NT2/D1 (cell line): ENCODE data around the gene DGKE.

ENCODE experiments used
- DNase-seq: peaks from one replicate; pipeline ENCODE4 v3.0.0-alpha.2; 2011; ENCODE audit warnings: low read depth, low spot score
- H3K27me3 ChIP-seq: 2 replicates; pipeline ENCODE4 v1.6.0; 2011; ENCODE audit warnings: mild to moderate bottlenecking; ENCODE audit not compliant: insufficient read length, insufficient read depth
- H3K36me3 ChIP-seq: 2 replicates; pipeline ENCODE4 v1.6.1; 2011; ENCODE audit warnings: mild to moderate bottlenecking, low read length, mixed read lengths; ENCODE audit not compliant: insufficient read depth, insufficient read length
- H3K4me1 ChIP-seq: 2 replicates; pipeline ENCODE4 v1.5.1; 2011; ENCODE audit not compliant: insufficient read depth, insufficient read length
- H3K4me3 ChIP-seq: 2 replicates; pipeline ENCODE4 v1.5.1; 2011; ENCODE audit warnings: low read depth; ENCODE audit not compliant: insufficient read length
- H3K9ac ChIP-seq: 2 replicates; pipeline ENCODE4 v1.6.0; 2011; ENCODE audit warnings: low read depth; ENCODE audit not compliant: insufficient read length
- H3K9me3 ChIP-seq: 2 replicates; pipeline ENCODE4 v1.5.1; 2011; ENCODE audit warnings: mild to moderate bottlenecking, low read length; ENCODE audit not compliant: insufficient read depth
- SUZ12 ChIP-seq: IDR thresholded peaks from 2 replicates; pipeline ENCODE4 v1.6.1; 2011; ENCODE audit not compliant: insufficient read length, insufficient read depth; ENCODE audit errors: extremely low read depth
- YY1 ChIP-seq: IDR thresholded peaks from 2 replicates; pipeline ENCODE4 v1.6.1; 2011; ENCODE audit not compliant: insufficient read length, insufficient read depth
- ZNF274 ChIP-seq: IDR thresholded peaks from 2 replicates; pipeline ENCODE4 v1.6.1; 2011; ENCODE audit warnings: mild to moderate bottlenecking, low read depth, low read length

DGKE gene

DNA sequence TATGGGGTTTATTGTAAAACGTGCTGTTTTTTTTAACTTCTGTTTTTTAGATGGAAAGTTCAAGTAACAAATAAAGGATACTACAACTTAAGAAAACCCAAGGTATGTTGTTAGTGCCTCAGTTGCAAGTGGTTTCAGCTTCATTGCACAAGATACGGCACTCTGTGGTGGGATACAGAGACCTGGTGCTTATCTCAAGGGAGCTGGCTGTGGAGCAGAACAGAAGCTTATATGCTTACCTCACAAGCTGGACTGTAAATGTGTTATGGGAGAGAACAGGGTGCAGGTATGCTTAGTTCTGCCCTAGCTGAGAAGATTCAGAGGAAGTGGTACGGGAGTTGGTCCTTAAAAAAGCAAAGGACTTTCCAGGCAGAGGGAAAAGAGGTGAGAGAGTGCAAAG is 15.2 kb downstream of the DGKE start:
- Histone ChIP-seq H3K9me3 (no peaks in the 10 kb centered on the region), H3K27me3 (no peaks in the 10 kb centered on the region), H3K36me3 (peaks cover 38% of the 10 kb centered on the region), H3K4me3 (no peak overlapping the region), H3K4me1 (no peaks in the 10 kb centered on the region), H3K9ac (no peak overlapping the region)
- TF ChIP-seq YY1 (no peak), SUZ12 (no peak), ZNF274 (no peak)
- DNase-seq, result no peak

DNA sequence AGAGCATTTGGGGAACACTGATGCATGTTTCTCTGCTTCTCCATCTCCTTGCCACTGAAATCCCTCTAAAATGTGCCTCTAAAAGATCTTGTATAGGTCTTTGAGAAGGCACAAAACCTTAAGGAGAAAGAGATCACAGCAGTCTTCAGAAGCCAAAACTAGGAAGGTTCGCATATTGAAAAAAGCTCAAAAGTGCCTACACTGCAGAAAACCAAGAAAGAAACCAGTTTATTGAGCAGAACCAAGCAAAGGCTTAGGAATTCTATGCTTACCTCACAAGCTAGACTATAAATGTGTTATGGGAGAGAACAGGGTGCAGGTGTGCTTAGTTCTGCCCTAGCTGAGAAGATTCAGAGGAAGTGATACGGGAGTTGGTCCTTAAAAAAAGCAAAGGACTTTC is 16.6 kb downstream of the DGKE start:
- TF ChIP-seq ZNF274, result no peak
- TF ChIP-seq YY1, result no peak
- TF ChIP-seq SUZ12, result no peak
- peaks cover 38% of the 10 kb centered on the region for H3K36me3 ChIP-seq
- H3K27me3 ChIP-seq, result no peaks in the 10 kb centered on the region
- H3K4me3 ChIP-seq, result no peak overlapping the region
- no peak overlapping the region for H3K9ac ChIP-seq
- no peaks in the 10 kb centered on the region for H3K9me3 ChIP-seq
- no peak for DNase-seq
- no peaks in the 10 kb centered on the region for H3K4me1 ChIP-seq

DNA sequence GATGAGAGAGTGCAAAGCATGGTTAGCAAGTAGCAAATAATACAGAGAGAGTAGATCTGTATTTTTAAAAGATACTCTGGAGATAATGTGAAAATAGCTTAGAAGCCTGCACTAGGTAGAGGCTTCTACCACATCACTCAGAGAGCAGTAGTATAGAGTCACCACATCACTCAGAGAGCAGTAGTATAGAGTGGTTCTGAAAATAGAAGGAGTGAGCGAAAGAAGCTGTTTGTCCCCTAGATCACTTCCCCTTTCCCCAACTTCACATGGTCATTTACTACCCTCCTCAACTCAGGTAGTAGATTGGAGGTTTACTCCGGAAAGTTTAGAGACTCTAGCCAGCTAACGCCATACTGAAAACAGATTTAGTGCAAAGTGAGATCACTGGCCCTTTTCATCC is 17.1 kb downstream of the DGKE start:
- no peak overlapping the region for H3K4me3 ChIP-seq
- H3K4me1 ChIP-seq, result no peaks in the 10 kb centered on the region
- H3K36me3 ChIP-seq, result peaks cover 37% of the 10 kb centered on the region
- no peak overlapping the region for H3K9ac ChIP-seq
- no peaks in the 10 kb centered on the region for H3K27me3 ChIP-seq
- no peak for DNase-seq
- no peaks in the 10 kb centered on the region for H3K9me3 ChIP-seq
- TF ChIP-seq SUZ12 (no peak), YY1 (no peak), ZNF274 (no peak)

DNA sequence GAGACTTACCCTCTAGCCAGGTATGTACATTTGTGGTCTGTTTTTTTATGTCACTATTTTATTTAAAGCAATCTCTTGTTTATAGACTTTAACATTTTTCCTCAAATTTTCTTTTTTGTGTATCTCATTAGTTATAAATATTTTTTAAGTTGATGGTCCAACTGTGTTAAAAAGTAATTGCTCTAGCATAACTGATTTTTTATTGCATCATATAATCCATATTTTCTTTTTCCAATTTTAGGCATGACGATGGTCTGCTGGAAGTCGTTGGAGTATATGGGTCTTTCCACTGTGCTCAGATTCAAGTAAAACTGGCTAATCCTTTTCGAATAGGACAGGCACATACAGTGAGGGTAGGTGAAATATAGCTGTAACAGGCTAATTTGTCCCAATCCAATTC is 27.9 kb downstream of the DGKE start:
- Histone ChIP-seq H3K9ac (no peak overlapping the region), H3K4me3 (no peak overlapping the region), H3K27me3 (no peaks in the 10 kb centered on the region), H3K4me1 (no peaks in the 10 kb centered on the region), H3K36me3 (peaks cover 40% of the 10 kb centered on the region), H3K9me3 (no peaks in the 10 kb centered on the region)
- DNase-seq, result no peak
- TF ChIP-seq SUZ12 (no peak), YY1 (no peak), ZNF274 (no peak)

DNA sequence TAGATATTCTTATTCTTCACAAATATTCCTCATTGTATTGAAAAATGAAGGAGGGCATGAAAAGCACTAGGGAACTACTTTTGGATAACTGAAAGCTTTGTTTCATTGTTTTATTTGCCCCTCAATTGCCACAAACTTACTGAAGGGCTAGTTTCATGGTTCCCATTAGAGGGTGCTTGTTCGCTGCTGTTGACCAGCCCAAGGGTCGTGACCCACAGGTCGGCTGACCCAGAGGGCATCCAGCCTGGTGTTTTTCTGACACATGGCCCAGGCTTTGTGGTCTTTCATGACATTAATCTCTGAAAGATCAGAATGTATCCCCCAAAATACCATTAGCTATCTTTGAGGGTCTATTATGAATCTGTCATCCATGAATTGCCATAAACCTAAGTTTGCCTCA is 30.0 kb downstream of the DGKE start:
- Histone ChIP-seq H3K36me3 (peaks cover 33% of the 10 kb centered on the region), H3K9me3 (no peaks in the 10 kb centered on the region), H3K4me3 (no peak overlapping the region), H3K4me1 (no peaks in the 10 kb centered on the region), H3K27me3 (no peaks in the 10 kb centered on the region), H3K9ac (no peak overlapping the region)
- TF ChIP-seq ZNF274, result no peak
- TF ChIP-seq SUZ12, result no peak
- TF ChIP-seq YY1, result no peak
- DNase-seq, result no peak

DNA sequence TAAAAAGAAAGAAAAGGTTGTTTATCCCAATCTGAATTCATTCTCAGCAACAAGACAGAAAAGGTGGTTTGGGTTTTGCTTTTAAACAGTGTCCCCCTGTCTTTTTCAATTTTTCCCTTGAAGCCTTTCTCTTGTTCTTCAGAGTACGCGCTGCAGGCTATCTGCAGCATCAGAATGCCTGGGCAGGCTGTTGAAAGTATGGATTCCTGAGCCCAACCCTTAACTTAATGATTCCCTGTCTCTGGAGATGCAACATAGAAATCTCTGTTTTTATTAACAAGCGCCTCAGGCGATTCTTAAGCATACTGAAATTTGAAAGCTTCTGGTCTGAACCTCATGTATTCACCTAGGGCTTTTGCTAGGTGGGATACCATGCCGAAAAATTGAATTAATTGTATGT is 32.1 kb downstream of the DGKE start:
- no peaks in the 10 kb centered on the region for H3K4me1 ChIP-seq
- no peak overlapping the region for H3K9ac ChIP-seq
- H3K36me3 ChIP-seq, result peaks cover 25% of the 10 kb centered on the region
- no peak for TF ChIP-seq YY1
- no peak for TF ChIP-seq ZNF274
- TF ChIP-seq SUZ12, result no peak
- no peaks in the 10 kb centered on the region for H3K27me3 ChIP-seq
- H3K4me3 ChIP-seq, result no peak overlapping the region
- DNase-seq, result no peak
- no peaks in the 10 kb centered on the region for H3K9me3 ChIP-seq

DNA sequence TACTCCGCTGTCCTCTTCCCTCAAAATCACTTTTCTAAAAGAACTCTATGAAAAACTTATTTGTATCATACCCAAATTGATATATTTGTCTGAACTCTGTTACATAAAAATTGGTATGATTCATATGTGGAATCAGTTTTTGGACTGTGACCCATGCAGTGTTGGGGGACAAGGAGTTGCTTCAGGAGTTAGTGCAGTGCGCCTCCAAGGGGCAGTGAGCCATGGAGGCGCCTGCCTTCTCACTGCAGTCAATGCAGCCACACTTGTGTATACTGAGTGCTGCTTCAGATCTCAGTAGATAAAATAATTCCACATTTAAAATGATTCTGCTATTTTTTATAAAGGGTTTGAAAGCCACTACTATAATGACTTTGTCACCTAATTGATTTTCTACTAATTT is 32.5 kb downstream of the DGKE start:
- Histone ChIP-seq H3K4me1 (no peaks in the 10 kb centered on the region), H3K36me3 (peaks cover 21% of the 10 kb centered on the region), H3K9ac (no peak overlapping the region), H3K4me3 (no peak overlapping the region), H3K27me3 (no peaks in the 10 kb centered on the region), H3K9me3 (no peaks in the 10 kb centered on the region)
- no peak for DNase-seq
- no peak for TF ChIP-seq SUZ12
- TF ChIP-seq YY1, result no peak
- TF ChIP-seq ZNF274, result no peak

DNA sequence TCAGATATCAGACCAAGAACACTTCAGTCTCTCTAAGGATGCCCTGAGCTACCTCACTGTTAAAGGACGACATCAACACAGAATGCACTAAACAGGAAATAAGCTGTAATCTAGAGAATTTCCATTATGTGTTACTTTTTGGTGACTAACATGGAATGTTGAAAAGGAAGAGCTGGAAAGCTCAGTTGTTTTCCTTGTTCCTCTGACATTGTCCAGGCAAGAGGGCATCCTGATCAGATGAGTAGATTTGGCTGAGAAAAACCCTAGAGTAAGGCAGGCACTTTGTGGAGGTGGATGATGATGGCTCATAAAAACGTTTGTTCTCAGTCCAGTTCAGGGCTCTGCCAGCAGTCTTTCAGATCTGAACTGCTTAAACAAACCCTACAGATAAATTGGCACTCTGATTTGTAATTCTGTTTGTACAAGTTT is 34.0 kb downstream of the DGKE start:
- peaks cover 7% of the 10 kb centered on the region for H3K36me3 ChIP-seq
- H3K4me3 ChIP-seq, result no peak overlapping the region
- no peak for DNase-seq
- H3K9me3 ChIP-seq, result no peaks in the 10 kb centered on the region
- H3K4me1 ChIP-seq, result no peaks in the 10 kb centered on the region
- TF ChIP-seq YY1 (no peak), SUZ12 (no peak), ZNF274 (no peak)
- H3K27me3 ChIP-seq, result no peaks in the 10 kb centered on the region
- no peak overlapping the region for H3K9ac ChIP-seq
